Germinal center (tissue), 1 donor: Measurements from ENCODE around the gene CFAP299.
"Not testable (repeated sequence)": the region's sequence is repeated elsewhere in the genome, so short reads cannot be mapped to it uniquely, and the experiment has no call there.

Source experiments
- DNase-seq: peaks from one replicate; pipeline ENCODE4 v3.0.0; 2012; ENCODE audit warnings: mixed read lengths, low spot score

The CFAP299 gene

GRCh38 chr4:80388284-80388607, 52.7 kb downstream of the CFAP299 start:
- DNase-seq, result no peak

DNA sequence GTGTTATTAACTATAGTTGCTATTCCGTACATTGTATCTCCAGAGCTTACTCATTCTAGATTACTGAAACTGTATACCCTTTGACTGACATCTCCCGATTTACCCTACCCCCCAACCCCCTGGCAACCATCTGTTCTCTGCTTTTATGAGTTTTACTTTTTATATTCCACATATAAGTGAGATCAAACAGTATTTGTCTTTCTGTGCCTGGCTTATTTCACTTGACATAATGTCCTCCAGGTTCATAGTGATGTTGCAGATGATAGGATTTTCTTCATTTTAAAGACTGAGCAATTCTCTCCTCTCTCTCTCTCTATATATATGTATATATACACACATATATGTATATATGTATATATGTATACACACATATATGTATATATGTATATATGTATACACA, 54.6 kb downstream of the CFAP299 start:
- no peak for DNase-seq

DNA sequence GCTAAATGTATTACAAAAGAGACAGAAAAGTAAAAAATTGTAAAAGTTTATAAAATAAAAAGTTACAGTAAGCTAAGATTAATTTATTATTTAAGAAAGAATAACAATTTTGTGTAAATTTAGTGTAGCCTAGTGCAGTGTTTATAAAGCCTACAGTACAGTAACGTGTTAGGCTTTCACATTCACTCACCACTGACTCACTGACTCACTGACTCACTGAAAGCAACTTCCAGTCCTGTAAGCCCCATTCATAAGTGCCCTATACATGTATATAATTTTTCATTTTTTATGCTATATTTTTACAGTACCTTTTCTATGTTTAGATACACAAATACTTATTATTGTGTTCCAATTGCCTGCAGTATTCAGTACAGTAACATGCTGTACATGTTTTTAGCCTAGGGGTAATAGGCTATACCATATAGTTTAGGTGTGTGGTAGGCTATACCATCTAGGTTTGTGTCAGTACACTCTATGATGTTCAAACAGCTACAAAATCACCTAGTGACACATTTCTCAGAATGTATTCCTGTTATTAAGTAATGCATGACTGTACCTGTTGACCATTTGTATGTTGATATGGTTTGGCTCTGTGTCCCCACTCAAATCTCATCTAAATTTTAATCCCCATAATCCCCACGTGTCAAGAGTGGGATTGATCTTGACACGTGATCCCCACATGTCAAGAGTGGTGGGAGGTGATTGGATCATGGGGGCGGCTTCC, 57.9 kb downstream of the CFAP299 start:
- DNase-seq, result no peak

DNA sequence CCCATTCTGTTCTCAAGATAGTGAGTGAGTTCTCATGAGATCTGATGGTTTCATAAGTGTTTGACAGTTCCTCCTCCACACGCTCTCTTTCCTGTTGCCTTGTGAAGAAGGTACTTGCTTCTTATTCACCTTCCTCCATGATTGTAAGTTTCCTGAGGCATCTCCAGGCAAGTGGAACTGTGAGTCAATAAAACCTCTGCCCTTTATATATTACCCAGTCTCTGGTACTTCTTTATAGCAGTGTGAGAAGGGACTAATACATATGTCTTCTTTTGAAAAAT, 58.4 kb downstream of the CFAP299 start:
- no peak for DNase-seq

GRCh38 chr4:80407246-80407645, 71.7 kb downstream of the CFAP299 start:
- DNase-seq, result no peak

DNA sequence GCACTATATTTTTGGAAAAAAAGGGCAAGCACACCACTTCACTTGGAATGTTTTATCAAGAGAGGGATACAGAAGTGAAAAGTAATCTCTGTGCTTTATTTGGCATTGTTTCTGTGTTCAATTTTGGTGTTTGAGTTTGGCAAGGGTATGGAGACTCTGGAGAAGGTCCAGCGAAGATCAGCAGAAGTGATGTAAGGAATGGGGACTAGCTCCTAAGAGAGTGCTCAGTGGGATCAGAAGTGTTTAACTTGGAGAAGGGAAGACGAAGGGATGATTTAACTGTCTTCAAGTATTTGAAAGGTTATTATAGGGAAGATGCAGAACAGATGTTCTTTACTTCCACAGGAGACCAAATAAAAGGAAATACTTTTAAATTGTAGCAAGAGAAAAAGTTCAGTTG, 74.3 kb downstream of the CFAP299 start:
- DNase-seq, result no peak

- DNase-seq, result no peak
Observed at GRCh38 chr4:80412322-80412721, 76.8 kb downstream of the CFAP299 start.

- DNase-seq, result no peak
Observed at GRCh38 chr4:80413086-80413485, 77.6 kb downstream of the CFAP299 start.

GRCh38 chr4:80417019-80417418, 81.5 kb downstream of the CFAP299 start:
- no peak for DNase-seq

GRCh38 chr4:80419946-80420345, 84.4 kb downstream of the CFAP299 start:
- no peak for DNase-seq

DNA sequence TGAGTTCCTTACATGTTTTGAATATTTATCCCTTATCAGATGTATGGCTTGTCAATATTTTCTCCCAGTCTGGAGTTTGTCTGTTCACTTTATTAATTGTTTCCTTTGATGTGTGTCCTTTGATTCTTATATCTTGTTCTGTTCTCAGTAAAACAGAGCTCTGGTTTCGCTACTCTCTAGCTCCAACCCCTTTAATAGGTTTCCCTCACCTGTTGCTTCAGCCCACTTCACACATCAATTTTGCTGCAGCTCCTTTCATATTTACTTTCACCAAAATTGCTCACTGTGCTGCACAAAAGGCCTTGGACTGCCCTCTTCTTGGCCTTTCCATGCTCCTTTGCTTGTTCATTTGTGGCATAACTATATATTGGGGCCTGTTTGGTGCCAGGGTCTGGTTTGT, 85.1 kb downstream of the CFAP299 start:
- DNase-seq, result no peak

DNA sequence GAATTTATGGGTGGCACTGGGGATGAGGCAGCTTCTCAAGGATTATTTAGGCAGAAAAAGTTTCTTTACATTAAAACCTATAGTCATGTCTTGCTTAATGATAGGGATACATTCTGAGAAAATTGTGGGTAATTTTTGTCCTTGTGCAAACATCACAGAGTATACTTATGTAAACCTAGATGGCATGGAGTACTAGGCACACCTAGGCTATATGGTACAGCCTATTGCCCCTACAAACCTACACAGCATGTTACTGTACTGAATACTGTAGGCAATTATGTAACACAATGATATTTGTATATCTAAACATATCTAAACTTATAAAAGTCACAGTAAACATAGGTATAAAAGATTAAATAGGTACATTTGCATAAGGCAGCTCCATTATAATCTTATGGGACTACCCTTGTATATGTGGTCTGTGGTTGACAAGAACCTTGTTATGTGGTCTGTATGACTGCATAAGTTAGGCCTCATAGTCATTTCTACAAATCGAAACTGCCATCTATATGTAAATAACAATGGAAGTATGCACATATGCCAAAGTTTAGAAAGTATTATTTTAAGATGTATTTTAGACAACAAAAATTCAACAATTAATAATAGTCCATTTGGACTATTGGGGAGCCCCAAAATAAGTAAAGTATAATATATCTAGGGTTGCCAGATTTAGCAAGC, 87.3 kb downstream of the CFAP299 start:
- no peak for DNase-seq

- DNase-seq, result no peak
Observed at GRCh38 chr4:80423553-80424224, 88.2 kb downstream of the CFAP299 start.

DNA sequence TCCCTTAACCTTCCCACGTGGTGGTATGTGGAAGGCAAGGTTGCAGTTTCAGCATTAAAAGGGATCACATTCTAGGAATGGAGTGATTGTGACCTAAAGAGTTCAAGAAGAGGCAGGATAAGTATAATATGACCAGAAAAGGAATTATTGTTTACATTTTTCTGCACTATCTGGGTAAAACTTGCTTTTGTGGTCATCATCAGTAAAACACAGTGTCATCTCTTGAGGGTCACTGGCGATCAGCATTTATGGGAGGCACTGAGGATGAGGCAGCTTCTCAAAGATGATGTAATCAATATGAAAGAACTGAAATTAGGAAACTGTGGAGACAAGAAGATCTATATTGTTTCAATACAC, 88.7 kb downstream of the CFAP299 start:
- DNase-seq, result no peak

DNA sequence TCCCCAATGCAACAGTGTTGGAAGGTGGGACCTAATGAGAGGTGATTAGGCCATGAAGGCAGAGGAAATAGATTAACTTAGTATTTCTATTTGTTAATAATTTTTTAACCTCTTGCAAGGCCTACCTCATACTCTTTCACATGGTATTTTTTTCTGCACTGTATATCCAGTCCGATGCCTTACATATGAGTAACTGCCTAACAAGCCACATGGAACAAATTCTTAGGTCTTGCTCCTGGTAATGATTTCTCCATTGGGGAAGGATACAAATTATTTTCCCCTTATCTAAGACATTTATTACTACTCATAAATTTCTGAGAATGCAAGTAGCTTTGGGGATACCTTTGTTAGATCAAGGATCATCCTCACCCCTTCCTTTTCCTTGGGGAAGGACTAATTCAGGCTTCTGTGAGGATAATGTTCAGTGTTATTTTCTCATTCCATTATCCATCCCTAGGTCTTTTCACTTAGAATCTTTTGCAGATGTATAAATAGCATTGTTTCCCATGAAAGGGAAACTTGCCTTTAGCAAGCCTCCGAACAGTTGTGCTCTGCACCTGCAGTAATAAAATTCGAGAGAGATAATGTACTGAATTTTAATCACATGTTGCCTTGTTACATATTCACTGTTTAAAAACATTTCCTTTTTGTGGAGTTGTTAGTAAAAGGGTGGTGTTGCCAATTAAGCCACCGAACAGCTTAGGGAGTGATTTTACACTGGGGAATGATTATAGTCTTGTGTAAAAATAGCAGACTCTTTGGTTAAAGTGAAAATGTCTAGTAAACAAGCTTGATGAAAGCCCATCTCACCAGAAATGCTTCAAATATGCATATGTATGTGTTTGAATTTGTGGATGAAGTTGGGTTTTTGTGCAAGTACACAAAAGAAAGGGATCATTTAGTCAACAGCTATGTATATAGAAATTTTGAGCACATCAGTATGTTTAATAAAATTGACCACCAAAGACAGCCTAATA, 89.9 kb downstream of the CFAP299 start:
- no peak for DNase-seq

GRCh38 chr4:80431203-80431965, 95.9 kb downstream of the CFAP299 start:
- no peak for DNase-seq

- DNase-seq, result no peak
Observed at GRCh38 chr4:80434238-80434637, 98.7 kb downstream of the CFAP299 start.

DNA sequence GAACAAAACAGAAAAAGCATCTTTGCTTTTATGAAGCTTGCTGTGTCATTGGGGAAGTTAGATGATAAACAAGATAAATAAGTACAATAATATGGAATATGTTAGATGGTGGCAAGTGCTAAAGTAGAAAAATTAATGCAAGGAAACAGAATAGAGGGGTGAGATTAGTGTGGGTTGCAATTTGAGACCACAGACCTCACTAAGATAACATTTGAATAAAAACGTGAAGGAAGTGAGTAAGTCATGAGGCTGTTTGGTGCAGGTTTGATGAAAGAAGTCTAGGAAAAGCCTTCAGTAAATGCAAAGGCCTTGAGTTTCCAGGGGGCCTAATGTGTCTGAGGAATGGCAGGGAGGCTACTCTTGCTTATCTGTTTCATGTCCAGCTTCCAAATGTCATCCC, 102.5 kb downstream of the CFAP299 start:
- DNase-seq, result no peak

- not testable (repeated sequence) for DNase-seq
Observed at GRCh38 chr4:80439294-80440061, 103.9 kb downstream of the CFAP299 start.

DNA sequence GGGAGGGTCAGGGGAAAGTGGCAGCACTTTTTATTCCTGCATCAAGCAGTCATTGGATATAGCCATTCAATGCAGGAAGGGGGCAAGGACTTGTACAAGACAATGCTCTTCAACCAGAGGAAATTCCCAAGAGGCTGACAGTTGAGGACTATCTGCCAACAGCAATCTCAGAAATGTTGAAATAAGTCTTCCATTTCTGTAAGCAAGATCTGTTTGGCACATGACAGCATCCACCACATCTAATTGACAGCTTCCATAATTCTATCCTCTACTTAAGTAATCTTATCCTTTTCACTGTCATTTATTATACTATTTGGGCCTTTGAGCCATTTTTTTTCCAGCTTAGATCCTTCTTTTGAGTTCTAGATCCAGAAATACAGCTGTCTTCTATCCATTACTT, 110.7 kb downstream of the CFAP299 start:
- no peak for DNase-seq

GRCh38 chr4:80446664-80447063, 111.1 kb downstream of the CFAP299 start:
- no peak for DNase-seq
